Mammary epithelial cell (primary cell): Measurements from ENCODE around the gene ABHD16A.

Source experiments
- CTCF ChIP-seq, 2 donors: IDR thresholded peaks in 1 of 2; conservative IDR thresholded peaks in 1 of 2; 2 replicates each; pipeline ENCODE4 v1.5.1; 2011 to 2012; ENCODE audit warnings: inconsistent platforms in 2 of 2, low read length in 2 of 2, mild to moderate bottlenecking in 2 of 2, control low read depth in 1 of 2, low read depth in 1 of 2; ENCODE audit not compliant: insufficient read depth in 1 of 2; ENCODE audit errors: extremely low read depth in 1 of 2
- EZH2 ChIP-seq: IDR thresholded peaks from 2 replicates; pipeline ENCODE4 v1.6.1; 2012; ENCODE audit warnings: low read length, inconsistent platforms, borderline replicate concordance

GRCh38 chr6:31720196-31720770 lies 17.2 kb upstream of the ABHD16A start:
- TF ChIP-seq CTCF (conservative IDR thresholded peaks at IDR 0.05 in 1 of 2, IDR thresholded peaks at IDR 0.05 in 1 of 2; ENCODE audit: extremely low read depth in 1 of 2, insufficient read depth in 1 of 2, low read depth in 1 of 2, low read length in 2 of 2), result no peak
- no peak for TF ChIP-seq EZH2
